Tibial nerve (tissue), 3 donors: Measurements from ENCODE around the gene ISG20L2.

Experiments
- POLR2A ChIP-seq, 2 donors: fragments of 450-650 bp; IDR thresholded peaks; one replicate each; pipeline ENCODE4 v1.6.1; 2017; ENCODE audit warnings: antibody characterized with exemption in 2 of 2, mild to moderate bottlenecking in 2 of 2, moderate library complexity in 2 of 2
- TF ChIP-seq, protein P1 (sequence below), 5 experiments: fragments of 200-600 bp in 3 of 5; fragments of 450-650 bp in 2 of 5; sonication (generic) in 3 of 5; IDR thresholded peaks; one replicate each; pipeline ENCODE4 v1.5.1; 2016 to 2019; ENCODE audit warnings: antibody characterized with exemption in 5 of 5, mild to moderate bottlenecking in 3 of 5, moderate library complexity in 2 of 5

- TF ChIP-seq, protein P1, sequence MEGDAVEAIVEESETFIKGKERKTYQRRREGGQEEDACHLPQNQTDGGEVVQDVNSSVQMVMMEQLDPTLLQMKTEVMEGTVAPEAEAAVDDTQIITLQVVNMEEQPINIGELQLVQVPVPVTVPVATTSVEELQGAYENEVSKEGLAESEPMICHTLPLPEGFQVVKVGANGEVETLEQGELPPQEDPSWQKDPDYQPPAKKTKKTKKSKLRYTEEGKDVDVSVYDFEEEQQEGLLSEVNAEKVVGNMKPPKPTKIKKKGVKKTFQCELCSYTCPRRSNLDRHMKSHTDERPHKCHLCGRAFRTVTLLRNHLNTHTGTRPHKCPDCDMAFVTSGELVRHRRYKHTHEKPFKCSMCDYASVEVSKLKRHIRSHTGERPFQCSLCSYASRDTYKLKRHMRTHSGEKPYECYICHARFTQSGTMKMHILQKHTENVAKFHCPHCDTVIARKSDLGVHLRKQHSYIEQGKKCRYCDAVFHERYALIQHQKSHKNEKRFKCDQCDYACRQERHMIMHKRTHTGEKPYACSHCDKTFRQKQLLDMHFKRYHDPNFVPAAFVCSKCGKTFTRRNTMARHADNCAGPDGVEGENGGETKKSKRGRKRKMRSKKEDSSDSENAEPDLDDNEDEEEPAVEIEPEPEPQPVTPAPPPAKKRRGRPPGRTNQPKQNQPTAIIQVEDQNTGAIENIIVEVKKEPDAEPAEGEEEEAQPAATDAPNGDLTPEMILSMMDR (IDR thresholded peaks at IDR 0.05) = no peak
- no peak for TF ChIP-seq POLR2A (IDR thresholded peaks at IDR 0.05)
These were observed 32.2 kb upstream of the ISG20L2 start for GRCh38 chr1:156760796-156761104.
